Duodenal mucosa (tissue), 2 donors: Measurements from ENCODE around the gene NET1.

ENCODE experiments used
- H3K27ac ChIP-seq: one replicate; pipeline ENCODE4 v1.7.0; 2013; ENCODE audit warnings: low read depth, low read length
- H3K27me3 ChIP-seq, 2 donors: one replicate each; pipeline ENCODE4 v1.7.0; 2013; ENCODE audit warnings: low read length in 2 of 2, control low read depth in 1 of 2; ENCODE audit not compliant: insufficient read depth in 2 of 2, control insufficient read depth in 1 of 2
- H3K36me3 ChIP-seq, 2 donors: one replicate each; pipeline ENCODE4 v1.7.0; 2013; ENCODE audit warnings: low read length in 2 of 2, control low read depth in 1 of 2; ENCODE audit not compliant: insufficient read depth in 2 of 2, control insufficient read depth in 1 of 2
- H3K4me1 ChIP-seq, 2 donors: one replicate each; pipeline ENCODE4 v1.7.0; 2013; ENCODE audit warnings: low read length in 2 of 2, control low read depth in 1 of 2; ENCODE audit not compliant: insufficient read depth in 2 of 2, control insufficient read depth in 1 of 2
- H3K4me3 ChIP-seq, 2 donors: one replicate each; pipeline ENCODE4 v1.7.0; 2013; ENCODE audit warnings: low read length in 2 of 2, low read depth in 1 of 2
- H3K9ac ChIP-seq, 2 donors: one replicate each; pipeline ENCODE4 v1.7.0; 2013; ENCODE audit warnings: low read length in 2 of 2, low read depth in 1 of 2
- H3K9me3 ChIP-seq, 2 donors: one replicate each; pipeline ENCODE4 v1.7.0; 2013; ENCODE audit warnings: low read length in 2 of 2, control low read depth in 1 of 2; ENCODE audit not compliant: control insufficient read depth in 1 of 2

Gene NET1

GRCh38 chr10:5491477-5491876, 79.1 kb downstream of the NET1 start:
- no peak overlapping the region for H3K27ac ChIP-seq
- H3K4me1 ChIP-seq, result peaks cover 4 to 17% of the 10 kb centered on the region in 2 donors
- no peaks in the 10 kb centered on the region for H3K27me3 ChIP-seq
- no peak overlapping the region for H3K9ac ChIP-seq
- peaks cover 4 to 5% of the 10 kb centered on the region in 2 donors for H3K9me3 ChIP-seq
- no peak overlapping the region for H3K4me3 ChIP-seq
- no peaks in the 10 kb centered on the region for H3K36me3 ChIP-seq

DNA sequence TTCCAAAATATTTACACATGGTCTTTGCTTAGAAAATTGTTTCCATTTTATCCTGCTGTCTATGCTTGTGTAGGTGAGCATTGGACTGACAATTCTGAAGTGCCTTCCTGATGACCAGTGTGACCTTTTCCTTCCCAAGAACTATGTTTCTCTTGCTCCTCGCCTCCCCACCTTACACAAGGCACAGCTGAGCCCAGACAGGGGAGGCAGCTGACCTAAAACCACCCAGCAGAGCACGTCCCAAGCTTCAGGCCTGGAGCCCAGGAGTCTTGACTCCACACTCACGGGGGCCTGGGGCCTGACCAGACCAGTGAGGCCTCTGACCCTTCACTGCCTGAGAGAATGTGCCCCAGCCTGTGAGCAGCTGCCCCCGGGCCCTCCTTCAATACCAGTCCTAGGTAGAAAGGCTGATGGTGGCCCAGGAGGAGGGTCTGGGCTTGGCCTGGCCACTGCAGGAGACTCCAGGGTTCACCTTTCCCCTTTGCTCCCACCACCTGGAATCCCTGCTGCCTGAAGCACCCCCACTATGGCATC, 80.0 kb downstream of the NET1 start:
- no peak overlapping the region for H3K27ac ChIP-seq
- H3K9me3 ChIP-seq, result peaks cover 4 to 5% of the 10 kb centered on the region in 2 donors
- no peaks in the 10 kb centered on the region for H3K27me3 ChIP-seq
- no peak overlapping the region for H3K9ac ChIP-seq
- no peak overlapping the region for H3K4me3 ChIP-seq
- peaks cover 4 to 17% of the 10 kb centered on the region in 2 donors for H3K4me1 ChIP-seq
- H3K36me3 ChIP-seq, result no peaks in the 10 kb centered on the region

DNA sequence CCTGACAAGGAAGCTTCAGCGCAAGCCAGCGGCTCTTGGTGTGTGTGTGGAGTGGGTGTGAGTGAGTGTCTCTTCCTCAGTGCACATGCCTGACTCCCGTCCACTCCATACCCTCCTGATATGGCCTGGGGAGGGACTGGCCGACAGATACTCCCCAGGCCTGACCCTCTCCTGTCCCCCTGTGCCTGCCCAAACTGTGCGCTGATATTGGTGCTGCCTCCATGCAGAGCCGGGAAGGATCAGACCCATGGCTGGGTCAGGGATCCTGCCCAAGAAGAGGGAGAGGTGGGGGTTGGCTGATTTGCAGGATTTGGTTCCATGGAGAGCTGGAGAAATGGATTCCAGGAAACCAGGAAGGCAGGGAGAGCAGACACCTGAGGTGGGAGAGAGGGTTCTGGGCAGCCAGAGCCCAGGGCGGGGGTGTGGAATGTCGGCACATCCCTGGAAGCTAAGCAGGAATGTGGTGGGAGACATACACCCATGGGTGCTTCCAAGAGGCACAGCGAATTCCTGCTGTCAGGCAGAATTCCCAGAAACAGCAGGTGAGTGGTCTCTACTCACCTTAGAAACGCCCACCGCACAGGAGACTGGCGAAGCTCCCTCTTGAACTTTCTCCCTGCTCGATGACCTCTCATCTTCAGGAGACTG, 80.7 kb downstream of the NET1 start:
- Histone ChIP-seq H3K9me3 (peaks cover 4 to 5% of the 10 kb centered on the region in 2 donors), H3K27me3 (no peaks in the 10 kb centered on the region), H3K27ac (no peak overlapping the region), H3K4me1 (peaks cover 4 to 12% of the 10 kb centered on the region in 2 donors), H3K36me3 (no peaks in the 10 kb centered on the region), H3K9ac (no peak overlapping the region), H3K4me3 (no peak overlapping the region)

DNA sequence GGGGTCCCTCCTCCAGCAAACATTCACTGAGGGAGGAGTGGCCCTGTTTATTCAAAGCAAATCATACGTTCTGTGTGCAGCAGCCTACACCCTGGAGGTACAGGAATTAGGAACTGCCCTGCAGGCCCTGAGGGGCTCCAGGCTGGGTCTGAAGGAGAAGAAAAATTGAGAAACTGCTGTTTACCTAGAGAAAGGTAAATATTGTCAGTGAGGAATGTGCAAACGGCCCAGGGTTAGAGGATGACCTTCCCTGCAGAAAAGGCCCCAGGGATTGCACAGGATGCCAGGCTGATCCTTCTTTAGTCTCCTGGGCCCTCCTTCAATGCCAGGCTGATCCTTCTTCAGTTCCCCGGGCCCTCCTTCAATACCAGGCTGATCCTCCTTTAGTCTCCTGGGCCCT, 81.3 kb downstream of the NET1 start:
- H3K27me3 ChIP-seq, result no peaks in the 10 kb centered on the region
- H3K27ac ChIP-seq, result no peak overlapping the region
- no peak overlapping the region for H3K4me3 ChIP-seq

GRCh38 chr10:5494611-5495010, 82.3 kb downstream of the NET1 start:
- Histone ChIP-seq H3K36me3 (no peaks in the 10 kb centered on the region), H3K9ac (no peak overlapping the region), H3K4me3 (no peak overlapping the region), H3K27me3 (no peaks in the 10 kb centered on the region), H3K9me3 (peaks cover 4 to 5% of the 10 kb centered on the region in 2 donors), H3K4me1 (no peaks in the 10 kb centered on the region), H3K27ac (no peak overlapping the region)

More for the DNA sequence above, 81.3 kb downstream of the NET1 start:
- Histone ChIP-seq H3K9me3 (peaks cover 4 to 5% of the 10 kb centered on the region in 2 donors), H3K4me1 (peaks cover 0 to 7% of the 10 kb centered on the region in 2 donors), H3K36me3 (no peaks in the 10 kb centered on the region), H3K9ac (no peak overlapping the region)

- Histone ChIP-seq H3K9ac (no peak overlapping the region), H3K36me3 (no peaks in the 10 kb centered on the region), H3K4me1 (peaks cover 0 to 12% of the 10 kb centered on the region in 2 donors), H3K27ac (no peak overlapping the region), H3K27me3 (no peaks in the 10 kb centered on the region), H3K9me3 (peaks cover 4 to 5% of the 10 kb centered on the region in 2 donors), H3K4me3 (no peak overlapping the region)
Observed at GRCh38 chr10:5496261-5497250, 84.2 kb downstream of the NET1 start.

- no peaks in the 10 kb centered on the region for H3K27me3 ChIP-seq
- no peak overlapping the region for H3K27ac ChIP-seq
- H3K36me3 ChIP-seq, result no peaks in the 10 kb centered on the region
- no peak overlapping the region for H3K4me3 ChIP-seq
- H3K4me1 ChIP-seq, result peaks cover 0 to 13% of the 10 kb centered on the region in 2 donors
- no peak overlapping the region for H3K9ac ChIP-seq
- peaks cover 3 to 4% of the 10 kb centered on the region in 2 donors for H3K9me3 ChIP-seq
Observed at GRCh38 chr10:5497289-5497688, 84.9 kb downstream of the NET1 start.

- H3K36me3 ChIP-seq, result no peaks in the 10 kb centered on the region
- H3K9me3 ChIP-seq, result no peaks in the 10 kb centered on the region
- no peak overlapping the region for H3K27ac ChIP-seq
- no peaks in the 10 kb centered on the region for H3K27me3 ChIP-seq
- H3K9ac ChIP-seq, result no peak overlapping the region
- peaks cover 6 to 21% of the 10 kb centered on the region in 2 donors for H3K4me1 ChIP-seq
- no peak overlapping the region for H3K4me3 ChIP-seq
Observed at GRCh38 chr10:5497948-5498730, 85.8 kb downstream of the NET1 start.

DNA sequence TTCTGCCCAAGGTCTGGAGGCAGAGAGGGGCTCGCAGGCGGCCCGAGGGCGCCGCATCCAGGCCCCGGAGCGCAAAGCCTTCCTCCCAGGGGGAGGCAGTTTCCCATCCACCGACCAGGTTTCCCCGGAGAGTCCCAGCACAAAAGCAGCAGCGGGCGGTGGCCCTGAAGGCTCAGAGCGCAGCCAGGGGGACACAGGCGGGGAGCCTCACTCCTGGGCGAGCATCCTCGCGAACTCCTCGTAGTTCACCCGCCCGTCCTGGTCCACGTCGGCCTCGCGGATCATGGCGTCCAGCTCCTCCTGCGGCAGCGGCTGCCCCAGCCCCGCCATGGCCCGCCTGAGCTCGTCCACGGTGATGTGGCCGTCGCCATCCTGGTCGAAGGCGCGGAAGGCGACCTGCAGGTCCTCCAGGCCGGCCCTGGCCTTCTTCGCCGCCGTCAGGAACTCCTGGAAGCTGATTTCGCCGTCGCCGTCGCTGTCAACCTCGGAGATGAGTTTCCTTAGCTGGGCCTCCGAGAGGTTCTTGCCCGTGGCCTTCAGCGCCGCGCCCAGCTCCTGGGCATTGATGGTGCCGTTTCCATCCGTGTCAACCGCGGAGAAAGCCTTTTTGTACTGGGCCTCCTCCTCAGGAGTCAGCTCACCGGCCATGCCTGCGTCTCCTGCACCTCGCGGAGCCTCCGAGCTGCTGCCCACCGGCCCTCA, 86.6 kb downstream of the NET1 start:
- Histone ChIP-seq H3K9me3 (no peaks in the 10 kb centered on the region), H3K27me3 (no peaks in the 10 kb centered on the region), H3K9ac (no peak overlapping the region), H3K36me3 (no peaks in the 10 kb centered on the region), H3K4me3 (no peak overlapping the region), H3K27ac (no peak overlapping the region), H3K4me1 (peaks cover 11 to 30% of the 10 kb centered on the region in 2 donors)
